DOHH2 (cell line): ENCODE results near the gene HK1.

Source experiments
- H3F3A ChIP-seq: fragments of 200-600 bp; sonication (generic), shearing (Covaris generic); 2 replicates; pipeline ENCODE4 v1.6.0; 2016; ENCODE audit warnings: antibody characterized with exemption, mild to moderate bottlenecking; ENCODE audit not compliant: control insufficient read depth, insufficient read depth
- H3K27ac ChIP-seq: fragments of 200-600 bp; sonication (generic); 2 replicates; pipeline ENCODE4 v1.5.1; 2014; ENCODE audit warnings: low read depth, mild to moderate bottlenecking, low read length, moderate library complexity
- H3K27me3 ChIP-seq: fragments of 200-600 bp; sonication (generic); 2 replicates; pipeline ENCODE4 v1.6.1; 2014; ENCODE audit warnings: mild to moderate bottlenecking, low read length, mixed read lengths; ENCODE audit not compliant: control insufficient read depth
- H3K36me3 ChIP-seq: fragments of 200-600 bp; sonication (generic); 2 replicates; pipeline ENCODE4 v1.6.1; 2014; ENCODE audit warnings: mild to moderate bottlenecking, low read length, moderate library complexity, mixed read lengths; ENCODE audit not compliant: control insufficient read depth
- H3K4me1 ChIP-seq: fragments of 200-600 bp; sonication (generic); 2 replicates; pipeline ENCODE4 v1.6.1; 2014; ENCODE audit warnings: mild to moderate bottlenecking, low read length, mixed read lengths; ENCODE audit not compliant: control insufficient read depth
- H3K4me2 ChIP-seq: fragments of 200-600 bp; sonication (generic); 2 replicates; pipeline ENCODE4 v1.6.0; 2014; ENCODE audit warnings: mild to moderate bottlenecking, low read length, moderate library complexity
- H3K4me3 ChIP-seq: fragments of 200-600 bp; sonication (generic); 2 replicates; pipeline ENCODE4 v1.5.1; 2014; ENCODE audit warnings: mild to moderate bottlenecking, low read length, mixed read lengths
- H3K79me2 ChIP-seq: fragments of 200-600 bp; sonication (generic); 2 replicates; pipeline ENCODE4 v1.6.1; 2014; ENCODE audit warnings: mild to moderate bottlenecking, low read length, mixed read lengths; ENCODE audit not compliant: control insufficient read depth
- H3K9me2 ChIP-seq: fragments of 200-600 bp; sonication (generic); replicated peaks from 2 replicates; pipeline ENCODE4 v1.6.1; 2014; ENCODE audit warnings: mild to moderate bottlenecking, low read length, mixed read lengths; ENCODE audit not compliant: control insufficient read depth
- H3K9me3 ChIP-seq: fragments of 200-600 bp; sonication (generic); 2 replicates; pipeline ENCODE4 v1.6.1; 2014; ENCODE audit warnings: antibody characterized with exemption, low read length, mixed read lengths; ENCODE audit not compliant: control insufficient read depth, insufficient read depth
- H4K20me1 ChIP-seq: fragments of 200-600 bp; sonication (generic); 2 replicates; pipeline ENCODE4 v1.6.0; 2014; ENCODE audit warnings: low read depth, mild to moderate bottlenecking, antibody characterized with exemption, low read length, moderate library complexity; ENCODE audit not compliant: control insufficient read depth, insufficient read depth
- EZH2phosphoT487 ChIP-seq: fragments of 200-600 bp; sonication (generic); IDR thresholded peaks from 2 replicates; pipeline ENCODE4 v1.6.1; 2017; ENCODE audit warnings: borderline replicate concordance, mild to moderate bottlenecking, antibody characterized with exemption, low read length, moderate library complexity, mixed read lengths
- TF ChIP-seq, protein P1 (sequence below): fragments of 200-600 bp; sonication (generic); IDR thresholded peaks from one replicate; pipeline ENCODE4 v1.5.1; 2014; ENCODE audit warnings: antibody characterized with exemption, mild to moderate bottlenecking, low read depth, low read length; ENCODE audit not compliant: poor library complexity, severe bottlenecking

The HK1 gene

DNA sequence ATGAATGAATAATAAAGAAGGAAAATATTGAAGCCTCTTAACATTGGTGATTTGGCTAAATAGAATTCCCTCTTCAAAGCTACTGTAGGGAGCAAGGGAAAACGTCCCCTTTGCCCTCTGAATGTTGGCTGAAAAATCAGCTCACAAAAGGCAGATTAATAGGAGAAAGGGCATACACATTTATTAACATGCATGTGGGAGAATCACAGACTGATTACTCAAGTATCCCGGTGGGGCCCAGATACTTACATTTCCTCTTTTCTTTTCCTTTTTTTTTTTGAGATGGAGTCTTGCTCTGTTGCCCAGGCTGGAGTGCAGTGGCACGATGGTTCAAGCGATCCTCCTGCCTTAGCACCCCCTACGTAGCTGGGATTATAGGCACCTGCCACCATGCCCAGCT lies 68.5 kb downstream of the HK1 start:
- TF ChIP-seq, protein P1, sequence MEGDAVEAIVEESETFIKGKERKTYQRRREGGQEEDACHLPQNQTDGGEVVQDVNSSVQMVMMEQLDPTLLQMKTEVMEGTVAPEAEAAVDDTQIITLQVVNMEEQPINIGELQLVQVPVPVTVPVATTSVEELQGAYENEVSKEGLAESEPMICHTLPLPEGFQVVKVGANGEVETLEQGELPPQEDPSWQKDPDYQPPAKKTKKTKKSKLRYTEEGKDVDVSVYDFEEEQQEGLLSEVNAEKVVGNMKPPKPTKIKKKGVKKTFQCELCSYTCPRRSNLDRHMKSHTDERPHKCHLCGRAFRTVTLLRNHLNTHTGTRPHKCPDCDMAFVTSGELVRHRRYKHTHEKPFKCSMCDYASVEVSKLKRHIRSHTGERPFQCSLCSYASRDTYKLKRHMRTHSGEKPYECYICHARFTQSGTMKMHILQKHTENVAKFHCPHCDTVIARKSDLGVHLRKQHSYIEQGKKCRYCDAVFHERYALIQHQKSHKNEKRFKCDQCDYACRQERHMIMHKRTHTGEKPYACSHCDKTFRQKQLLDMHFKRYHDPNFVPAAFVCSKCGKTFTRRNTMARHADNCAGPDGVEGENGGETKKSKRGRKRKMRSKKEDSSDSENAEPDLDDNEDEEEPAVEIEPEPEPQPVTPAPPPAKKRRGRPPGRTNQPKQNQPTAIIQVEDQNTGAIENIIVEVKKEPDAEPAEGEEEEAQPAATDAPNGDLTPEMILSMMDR: no peak
- TF ChIP-seq EZH2phosphoT487: no peak
- Histone ChIP-seq H3K27ac (no peak overlapping the region), H3K4me2 (no peak overlapping the region), H4K20me1 (0 out of 2 replicates have a peak, but pooled peaks cover 3% of the 10 kb centered on the region), H3K4me1 (peaks cover 51% of the 10 kb centered on the region), H3K27me3 (no peaks in the 10 kb centered on the region), H3K9me3 (no peaks in the 10 kb centered on the region), H3F3A (peaks cover 9% of the 10 kb centered on the region; the same call in 1 of the 2 replicates), H3K36me3 (peaks cover 31% of the 10 kb centered on the region), H3K9me2 (no peaks in the 10 kb centered on the region), H3K79me2 (peaks cover 43% of the 10 kb centered on the region), H3K4me3 (no peak overlapping the region)

DNA sequence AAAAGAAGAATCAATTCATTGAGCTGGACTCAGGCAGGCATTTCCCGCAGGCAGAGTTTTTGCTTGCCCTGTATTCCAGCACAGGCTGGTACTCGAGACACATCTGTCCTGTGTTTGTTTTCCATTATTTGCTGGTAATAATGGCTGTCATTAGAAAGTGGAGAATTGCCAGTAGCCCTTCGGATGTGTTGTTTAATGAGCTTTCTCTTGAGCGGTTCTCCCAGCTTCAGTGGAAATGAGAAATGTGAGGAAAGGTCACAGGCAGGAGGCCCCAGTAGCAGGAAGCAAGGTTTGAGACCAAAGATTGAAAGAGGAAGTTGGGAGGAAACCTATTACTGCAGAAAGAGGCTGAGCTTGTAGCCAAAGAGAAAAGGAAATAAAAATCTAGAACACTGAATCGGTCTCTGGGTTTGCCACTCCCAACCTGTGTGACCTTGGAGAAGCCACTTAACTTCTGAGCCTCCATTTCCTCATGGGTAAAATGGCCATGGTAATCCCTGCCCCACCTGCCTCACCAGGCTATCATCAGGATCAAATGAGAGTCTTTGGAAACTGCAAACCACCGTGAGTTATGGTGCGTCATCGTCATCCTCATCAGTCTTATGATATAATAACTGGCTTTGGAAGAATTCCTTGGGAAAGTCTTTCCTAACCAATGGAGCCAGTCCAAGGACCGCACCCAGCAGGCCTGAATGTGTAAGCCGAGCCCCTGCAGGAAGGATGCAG lies 70.7 kb downstream of the HK1 start:
- Histone ChIP-seq H3K79me2 (peaks cover 27% of the 10 kb centered on the region), H3F3A (peaks cover 9% of the 10 kb centered on the region; the same call in 1 of the 2 replicates), H3K4me1 (peaks cover 42% of the 10 kb centered on the region), H3K27ac (peak overlapping the region; percentile 49), H3K4me2 (peak overlapping the region; percentile 64), H3K27me3 (no peaks in the 10 kb centered on the region), H3K36me3 (peaks cover 28% of the 10 kb centered on the region), H3K9me2 (no peaks in the 10 kb centered on the region), H3K9me3 (no peaks in the 10 kb centered on the region), H3K4me3 (peak overlapping the region; percentile 33), H4K20me1 (0 out of 2 replicates have a peak, but pooled peaks cover 3% of the 10 kb centered on the region)
- TF ChIP-seq EZH2phosphoT487: no peak
- TF ChIP-seq, protein P1: no peak

DNA sequence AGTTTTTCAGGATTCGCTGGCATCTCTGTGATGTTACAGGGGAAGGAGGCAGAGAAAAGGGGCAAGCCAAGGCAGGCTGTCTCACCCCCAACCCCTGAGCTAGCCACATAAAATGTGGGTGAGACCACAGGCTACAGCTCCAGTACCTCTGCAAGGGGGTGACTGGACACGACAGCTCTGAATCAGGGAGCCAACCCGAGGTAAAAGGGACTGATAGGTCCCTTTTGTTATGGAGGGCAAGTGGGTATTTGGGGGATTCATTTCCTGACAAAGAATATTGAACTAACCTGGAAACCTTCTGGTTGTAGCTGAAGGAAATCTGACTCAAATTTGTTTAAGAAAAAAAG lies 71.2 kb downstream of the HK1 start:
- no peaks in the 10 kb centered on the region for H3K27me3 ChIP-seq
- H4K20me1 ChIP-seq: 0 out of 2 replicates have a peak, but pooled peaks cover 3% of the 10 kb centered on the region
- H3K4me2 ChIP-seq: peak overlapping the region; percentile 64
- peaks cover 25% of the 10 kb centered on the region for H3K36me3 ChIP-seq
- H3K9me2 ChIP-seq: no peaks in the 10 kb centered on the region
- H3K79me2 ChIP-seq: peaks cover 27% of the 10 kb centered on the region
- no peak overlapping the region for H3K4me3 ChIP-seq
- H3F3A ChIP-seq: peaks cover 5% of the 10 kb centered on the region; the same call in 1 of the 2 replicates
- TF ChIP-seq EZH2phosphoT487: no peak
- TF ChIP-seq, protein P1: no peak
- no peaks in the 10 kb centered on the region for H3K9me3 ChIP-seq
- H3K4me1 ChIP-seq: peaks cover 37% of the 10 kb centered on the region
- no peak overlapping the region for H3K27ac ChIP-seq
